ENCODE results near the gene IFT80.
A peak's percentile ranks its signal among the peaks of the same experiment; 100 is the strongest.

IFT80 gene

DNA sequence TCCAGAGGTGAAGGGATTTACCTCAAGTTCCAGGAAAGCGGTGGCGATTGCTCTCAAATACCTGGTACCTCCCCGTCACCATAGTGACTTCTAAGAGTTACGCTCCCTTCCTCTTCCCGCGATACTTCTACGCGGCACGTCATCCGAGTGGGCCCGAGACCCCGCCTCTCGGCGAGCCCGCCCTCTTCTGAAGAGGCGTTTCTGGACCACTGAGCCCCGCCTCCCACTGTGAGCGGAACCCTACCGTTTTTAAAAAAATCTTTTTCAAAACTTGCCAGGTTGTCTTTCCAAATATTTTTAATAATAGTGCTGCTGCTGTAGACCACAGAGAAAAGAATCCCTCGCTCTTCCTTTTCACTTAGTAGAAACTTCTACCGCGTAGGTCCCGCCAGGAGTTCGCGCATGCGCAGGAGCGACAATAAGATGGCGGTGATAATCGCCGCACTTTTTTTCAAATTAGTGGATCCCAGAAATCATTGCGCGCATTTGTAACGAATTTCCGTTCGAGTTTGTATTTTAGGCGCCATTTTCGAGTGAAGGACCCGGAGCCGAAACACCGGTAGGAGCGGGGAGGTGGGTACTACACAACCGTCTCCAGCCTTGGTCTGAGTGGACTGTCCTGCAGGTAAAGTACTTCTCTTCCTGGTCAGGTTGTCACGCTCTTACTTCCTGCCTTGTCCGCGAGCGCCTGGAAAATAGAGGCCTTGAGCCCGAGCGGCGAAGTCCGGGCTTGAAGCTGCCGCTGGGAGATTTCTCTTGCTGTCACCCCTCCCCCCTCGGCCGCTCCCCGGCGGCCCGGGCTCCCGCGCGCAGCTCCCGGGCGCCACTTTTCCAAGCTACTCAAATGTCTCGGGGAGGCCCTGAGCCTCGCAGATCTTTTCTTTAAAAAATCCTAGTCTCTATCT, at the start of gene IFT80, which contains the start of gene SMC4:
Gene IFT80 (minus strand): TSS at position 101 of the 905 bp plus-strand sequence. CDS start 14,625 bp downstream, outside the sequence.
Gene SMC4 (plus strand): TSS at position 526 of the 905 bp plus-strand sequence. CDS start 1,177 bp downstream, outside the sequence.
- peak; percentile 97 for DNase-seq (ENCODE audit: low spot score)

GRCh38 chr3:160447544-160447943, 48.5 kb upstream of the IFT80 start:
- no peak for DNase-seq (ENCODE audit: low spot score)

DNA sequence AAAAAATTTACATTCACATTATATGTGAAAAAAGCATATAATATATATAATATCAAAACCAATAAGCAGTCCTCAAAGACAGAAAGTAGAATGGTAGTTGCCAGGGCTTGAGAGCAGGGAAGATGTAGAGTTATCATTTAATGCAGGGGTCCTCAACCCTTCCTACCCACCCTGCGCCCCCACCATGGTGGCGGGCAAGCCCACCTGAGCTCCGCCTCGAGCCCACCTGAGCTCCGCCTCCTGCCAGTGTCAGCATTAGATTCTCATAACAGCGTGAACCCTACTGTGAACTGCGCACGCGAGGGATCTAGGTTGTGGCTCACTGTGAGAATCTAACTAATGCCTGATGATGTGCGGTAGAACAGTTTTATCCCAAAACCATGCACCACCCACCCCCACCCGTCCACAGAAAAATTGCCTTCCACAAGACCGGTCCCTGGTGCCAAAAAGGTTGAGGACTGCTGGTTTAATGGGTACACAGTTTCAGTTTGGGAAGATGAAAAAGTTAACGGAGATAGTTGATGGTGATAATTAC, 47.6 kb upstream of the IFT80 start:
- no peak for DNase-seq (ENCODE audit: low spot score)

DNA sequence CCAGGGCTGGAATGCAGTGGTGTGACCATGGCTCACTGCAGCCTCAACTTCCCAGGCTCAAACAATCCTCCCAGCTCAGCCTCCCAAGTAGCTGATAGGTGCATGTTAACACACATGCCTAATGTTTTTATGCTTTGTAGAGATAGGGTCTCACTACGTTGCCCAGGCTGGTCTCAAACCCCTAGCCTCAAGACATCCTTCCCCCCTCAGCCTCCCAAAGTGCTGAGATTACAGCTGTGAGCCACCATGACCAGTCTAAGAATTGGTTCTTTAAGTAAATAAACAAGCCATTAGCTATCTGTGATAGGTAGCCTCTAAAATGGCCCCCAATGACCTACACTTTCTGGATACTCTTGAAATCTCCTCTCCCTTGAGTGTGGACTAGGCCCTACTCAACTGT, 46.8 kb upstream of the IFT80 start:
- DNase-seq (ENCODE audit: low spot score), result no peak

- no peak for DNase-seq (ENCODE audit: low spot score)
Measured at GRCh38 chr3:160444411-160444810, 45.4 kb upstream of the IFT80 start.

DNA sequence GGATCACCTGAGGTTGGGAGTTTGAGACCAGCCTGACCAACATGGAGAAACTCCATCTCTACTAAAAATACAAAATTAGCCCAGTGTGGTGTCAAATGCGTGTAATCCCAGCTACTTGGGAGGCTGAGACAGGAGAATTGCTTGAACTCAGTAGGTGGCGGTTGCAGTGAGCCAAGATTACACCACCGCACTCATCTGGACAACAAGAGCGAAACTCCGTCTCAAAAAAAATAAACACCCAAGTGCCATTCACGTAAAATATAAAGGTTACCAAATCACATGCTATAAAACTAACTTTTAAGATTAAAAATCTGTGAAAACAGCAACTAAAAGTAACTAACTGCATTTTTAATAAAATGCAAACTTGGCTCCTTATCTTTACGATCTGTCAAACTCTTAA, 41.7 kb upstream of the IFT80 start:
- DNase-seq (ENCODE audit: low spot score), result no peak

GRCh38 chr3:160437083-160437455, 38.0 kb upstream of the IFT80 start:
- DNase-seq (ENCODE audit: low spot score), result no peak

- DNase-seq (ENCODE audit: low spot score), result no peak
Measured at GRCh38 chr3:160435747-160436146, 36.7 kb upstream of the IFT80 start.

DNA sequence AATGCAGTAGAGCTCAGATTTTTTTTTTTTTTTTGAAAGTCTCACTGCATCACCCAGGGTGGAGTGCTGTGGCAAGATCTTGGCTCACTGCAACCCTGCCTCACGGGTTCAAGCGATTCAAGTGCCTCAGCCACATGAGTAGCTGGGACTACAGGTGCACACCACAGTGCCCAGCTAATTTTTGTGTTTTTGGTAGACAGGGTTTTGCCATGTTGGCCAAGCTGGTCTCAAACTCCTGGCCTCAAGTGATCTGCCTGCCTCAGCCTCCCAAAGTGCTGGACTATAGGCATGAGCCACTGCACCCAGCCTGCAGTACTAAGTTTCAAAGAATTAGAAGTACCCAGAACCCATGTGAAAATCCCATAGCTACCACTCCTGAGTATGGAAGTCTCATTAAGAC, 36.1 kb upstream of the IFT80 start:
- no peak for DNase-seq (ENCODE audit: low spot score)

GRCh38 chr3:160434071-160434470, 35.0 kb upstream of the IFT80 start:
- DNase-seq (ENCODE audit: low spot score), result no peak

GRCh38 chr3:160427832-160428424, 28.9 kb upstream of the IFT80 start:
- DNase-seq (ENCODE audit: low spot score), result no peak

DNA sequence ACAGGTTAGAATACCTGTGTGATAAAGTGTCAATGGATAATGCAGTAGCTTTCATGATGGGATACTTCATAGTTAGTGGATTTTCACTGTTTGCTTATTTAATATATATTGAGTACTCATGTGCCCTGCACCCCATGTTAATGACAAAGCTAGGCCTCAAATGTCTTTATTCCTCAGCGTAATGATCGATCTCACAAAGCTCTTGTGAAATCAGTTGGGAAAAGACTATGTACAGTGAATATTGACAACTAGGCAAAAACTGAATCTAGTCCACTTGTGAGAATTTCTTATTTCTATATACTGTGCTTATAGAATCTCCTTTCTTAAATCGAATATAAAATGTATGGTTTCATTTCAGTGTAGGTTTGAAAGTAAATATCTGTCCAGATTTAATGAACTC, 18.3 kb upstream of the IFT80 start:
- no peak for DNase-seq (ENCODE audit: low spot score)

DNA sequence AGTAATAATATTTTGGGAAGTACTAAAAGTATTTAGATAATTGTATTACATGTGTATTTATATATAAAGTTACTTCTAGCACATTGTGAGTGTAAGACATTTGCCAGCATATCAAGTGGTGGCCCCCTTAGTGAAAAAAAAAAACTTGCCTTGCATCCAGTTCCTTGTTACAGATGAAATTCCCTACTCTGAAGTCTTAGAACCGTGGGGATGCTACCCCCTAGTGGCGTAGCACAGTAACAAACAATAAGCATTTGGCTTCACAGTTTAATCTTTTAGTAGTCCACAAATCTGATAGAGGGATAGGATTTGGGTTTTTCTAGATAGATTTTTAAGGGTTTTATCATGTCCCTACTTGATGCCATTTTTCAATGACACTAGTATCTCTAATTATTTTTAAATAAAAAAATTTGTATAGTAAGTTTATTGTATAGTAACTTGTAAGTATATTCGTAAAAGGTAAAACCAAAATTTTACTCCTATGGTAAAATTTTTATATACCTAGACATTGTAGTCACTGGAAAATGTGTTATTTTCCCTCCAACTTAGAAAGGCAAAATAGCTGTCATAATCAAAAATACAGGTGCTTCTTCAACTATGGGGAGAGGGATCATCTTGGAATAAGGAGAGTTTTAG, 14.7 kb upstream of the IFT80 start:
- peak; percentile 77 for DNase-seq (ENCODE audit: low spot score)

- DNase-seq (ENCODE audit: low spot score), result no peak
Measured at GRCh38 chr3:160412477-160412876, 13.5 kb upstream of the IFT80 start.

GRCh38 chr3:160409812-160410610, 11.0 kb upstream of the IFT80 start:
- DNase-seq (ENCODE audit: low spot score), result no peak

GRCh38 chr3:160403796-160404470, 4.9 kb upstream of the IFT80 start:
- DNase-seq (ENCODE audit: low spot score), result no peak

GRCh38 chr3:160403028-160403545, 4.1 kb upstream of the IFT80 start:
- no peak for DNase-seq (ENCODE audit: low spot score)

DNA sequence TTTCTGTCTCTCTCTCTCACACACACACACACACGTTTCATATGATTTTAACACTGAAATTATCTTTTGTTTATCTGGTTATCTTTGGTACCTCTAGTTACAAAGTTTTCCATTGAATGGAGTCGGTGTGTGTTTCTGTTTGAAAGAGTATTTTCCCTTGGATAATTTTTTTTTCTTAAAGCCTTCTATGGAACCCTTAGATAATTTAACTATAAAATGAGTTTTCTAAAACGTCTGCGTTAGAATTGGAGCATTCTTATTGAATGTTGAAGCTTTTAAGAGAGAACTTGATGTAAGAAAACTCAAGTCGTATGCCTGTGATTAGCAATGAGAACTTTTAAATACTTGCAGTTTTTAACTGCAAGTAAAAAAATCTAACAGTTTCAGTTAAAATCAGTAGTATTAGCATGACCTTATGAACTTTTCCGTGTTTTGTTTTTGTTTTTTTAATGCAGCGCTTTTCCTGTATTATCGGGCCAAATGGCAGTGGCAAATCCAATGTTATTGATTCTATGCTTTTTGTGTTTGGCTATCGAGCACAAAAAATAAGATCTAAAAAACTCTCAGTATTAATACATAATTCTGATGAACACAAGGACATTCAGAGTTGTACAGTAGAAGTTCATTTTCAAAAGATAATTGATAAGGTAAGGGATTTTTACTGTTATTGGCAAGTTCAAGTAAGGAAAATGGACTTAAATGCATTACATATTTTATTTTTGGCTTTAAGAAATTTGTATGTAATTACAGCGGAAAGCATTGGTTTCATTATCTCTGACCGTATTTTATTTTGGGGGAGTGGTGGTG, 3.4 kb upstream of the IFT80 start:
- DNase-seq (ENCODE audit: low spot score), result no peak

DNA sequence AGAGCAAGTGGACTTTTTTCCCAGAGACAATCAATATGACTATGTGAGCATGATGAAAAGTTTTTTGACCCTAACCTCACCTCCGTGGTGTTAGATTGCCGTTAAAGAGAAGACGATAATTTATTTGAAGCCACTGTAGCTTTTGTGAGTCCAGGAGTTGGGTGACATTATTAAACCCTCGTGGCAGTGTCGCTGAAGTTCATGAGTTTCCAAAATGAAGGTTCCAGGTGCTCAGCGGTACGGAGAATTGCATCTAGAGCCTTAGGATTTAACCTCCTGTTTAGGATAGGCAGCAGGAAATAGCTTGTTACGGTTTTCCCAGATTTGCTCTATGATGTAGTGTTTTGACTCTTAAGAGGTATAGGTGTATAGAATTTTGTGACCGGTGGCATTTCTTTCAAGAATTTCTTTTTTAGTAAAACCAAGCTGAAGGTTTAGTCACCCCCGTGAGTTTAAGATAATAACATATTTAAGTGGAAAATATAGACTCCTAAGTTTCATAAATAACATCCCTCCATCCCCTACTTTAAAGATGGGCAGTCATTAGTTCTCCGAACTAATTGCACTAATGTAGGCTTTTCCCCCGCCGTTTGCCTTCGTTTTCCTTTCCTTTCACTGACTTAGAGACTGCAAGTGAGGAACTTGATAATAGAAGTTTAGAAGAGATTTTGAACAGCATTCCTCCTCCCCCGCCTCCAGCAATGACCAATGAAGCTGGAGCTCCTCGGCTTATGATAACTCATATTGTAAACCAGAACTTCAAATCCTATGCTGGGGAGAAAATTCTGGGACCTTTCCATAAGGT, 2.5 kb upstream of the IFT80 start:
- peak; percentile 27 for DNase-seq (ENCODE audit: low spot score)

Measured in CD4-positive, alpha-beta T cell treated with Interleukin-2 at 100 ng/mL for 4 hours (primary cell).